Kasumi-1 (cell line): ENCODE measurements around the gene ZNF764.

Experiments used
- DNase-seq, 2 experiments: peaks; one replicate each; lab custom pipeline; 2025; lab: John Stamatoyannopoulos, UW

The ZNF764 gene

DNA sequence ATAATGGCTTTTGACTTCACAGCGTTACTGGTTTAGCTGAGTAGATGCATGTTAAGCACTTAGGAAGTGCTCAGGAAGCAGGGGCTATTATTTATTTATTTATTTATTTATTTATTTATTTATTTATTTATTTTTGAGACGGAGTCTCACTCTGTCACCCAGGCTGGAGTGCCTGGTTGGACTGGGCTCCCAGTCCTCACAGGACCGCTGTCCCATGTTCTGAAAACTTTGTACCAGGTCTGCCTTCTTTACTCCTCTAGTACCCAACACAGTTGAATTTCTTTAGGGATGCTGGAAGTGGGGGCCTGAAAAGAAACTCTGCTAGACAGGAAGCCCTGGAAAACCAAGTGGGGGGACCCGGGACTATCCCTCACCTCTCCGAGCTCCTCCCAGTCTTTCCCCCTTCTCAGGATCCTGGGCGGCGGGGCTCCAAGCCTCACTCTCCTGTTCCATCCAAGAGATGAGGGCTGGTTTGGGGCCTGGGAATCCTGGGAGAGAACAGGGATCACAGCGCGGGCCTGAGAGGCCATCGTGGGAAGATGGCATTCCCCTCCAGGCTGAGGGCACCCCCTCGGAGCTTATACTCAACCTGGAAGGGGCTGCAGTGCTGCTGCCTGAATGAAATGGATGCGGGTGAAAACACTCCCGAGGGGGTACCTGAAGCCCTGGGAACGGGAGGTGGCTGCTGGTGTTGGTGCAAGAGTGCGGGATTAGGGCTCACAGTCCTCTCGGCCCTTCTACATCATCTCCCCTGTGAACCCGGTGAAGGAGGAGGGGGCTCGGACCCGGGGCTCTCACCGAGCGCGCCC, 12.7 kb upstream of the ZNF764 start:
- no peak for DNase-seq

DNA sequence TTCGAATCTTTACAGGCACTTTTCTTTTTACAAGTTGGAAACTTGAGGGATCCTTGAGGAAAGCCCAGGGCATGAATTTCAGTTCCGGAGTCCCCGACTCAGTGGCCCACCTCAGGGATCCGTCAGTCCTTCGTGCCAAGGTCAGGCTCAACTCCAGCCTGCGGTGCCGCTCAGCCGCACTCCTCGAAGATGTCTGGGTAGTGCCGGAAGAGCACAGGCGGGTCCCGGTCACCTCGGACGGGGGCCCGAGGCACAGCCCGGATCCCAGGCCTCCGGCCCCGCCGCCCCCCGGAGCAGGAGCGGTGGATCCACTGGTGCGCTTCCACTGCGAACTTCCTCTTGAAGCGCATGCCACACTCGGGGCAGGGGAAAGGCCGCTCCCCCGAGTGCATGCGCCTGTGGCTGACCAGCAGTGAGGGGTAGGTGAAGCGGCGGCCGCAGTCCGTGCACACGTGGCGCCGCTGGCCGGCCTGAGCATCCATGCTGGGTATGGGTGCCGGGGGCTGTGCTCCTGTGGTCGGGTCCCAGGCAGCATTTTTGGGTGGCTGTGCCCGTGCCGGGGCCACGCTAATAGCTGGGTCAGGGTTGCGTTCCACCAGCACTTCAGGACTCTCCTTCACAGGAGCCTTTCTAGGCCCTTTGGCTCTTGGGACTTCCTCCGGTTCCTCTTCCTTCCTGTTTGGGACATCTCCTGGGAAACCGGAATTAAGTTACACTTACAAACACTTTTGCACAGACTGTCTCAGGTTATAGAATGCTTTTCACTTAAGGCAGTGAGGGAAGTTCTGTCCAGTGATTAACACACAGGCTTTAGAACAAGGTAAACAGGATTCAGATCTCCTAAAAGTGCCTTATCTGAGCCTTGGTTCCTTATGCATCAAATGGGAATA, 11.8 kb upstream of the ZNF764 start:
- DNase-seq, result no peak

DNA sequence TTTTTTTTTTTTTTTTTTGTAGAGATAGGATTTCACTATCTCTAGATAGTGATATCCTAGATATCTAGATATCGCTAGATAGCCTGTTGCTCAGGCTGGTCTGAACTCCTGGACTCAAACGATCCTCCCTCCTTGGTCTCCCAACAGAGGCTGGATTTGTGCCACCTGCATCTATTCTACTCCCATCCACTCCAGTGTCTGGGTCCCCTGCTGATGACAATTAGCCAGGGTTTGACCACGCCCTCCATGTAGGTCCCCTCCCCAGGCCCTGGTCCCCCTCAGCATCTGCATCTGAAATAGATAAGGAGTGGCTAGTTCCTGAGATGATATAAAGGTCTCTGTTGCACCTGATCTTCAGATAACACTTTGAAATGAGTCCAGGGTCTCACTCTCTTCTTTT, 11.1 kb upstream of the ZNF764 start:
- DNase-seq, result no peak

DNA sequence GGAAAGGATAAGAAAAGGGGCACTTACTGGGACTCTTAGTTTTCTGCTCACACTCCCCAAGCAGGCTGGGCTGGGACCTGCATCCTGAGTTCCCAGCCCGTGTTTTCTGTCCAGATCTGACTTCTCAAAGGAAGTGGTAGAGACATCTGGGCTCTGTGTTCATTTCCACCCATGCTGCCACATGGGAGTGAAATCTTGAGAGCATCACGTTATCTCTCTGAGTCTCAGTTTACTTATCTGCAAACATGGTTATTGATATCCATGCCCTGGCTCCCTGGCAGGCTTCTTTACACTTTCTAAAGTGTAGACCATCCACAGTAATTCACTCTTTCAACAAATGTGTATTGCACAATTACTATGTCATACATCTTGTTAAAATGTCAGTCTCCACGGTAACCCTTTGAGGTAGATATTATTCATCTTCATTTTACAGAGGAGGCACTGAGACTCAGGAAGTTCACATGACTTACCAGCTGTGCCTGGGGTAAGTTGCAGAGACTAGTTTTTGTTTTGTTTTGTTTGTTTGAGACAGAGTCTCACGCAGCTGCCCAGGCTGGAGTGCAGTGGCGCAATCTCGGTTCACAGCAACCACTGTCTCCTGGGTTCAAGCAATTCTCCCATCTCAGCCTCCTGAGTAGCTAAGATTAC, 9.9 kb upstream of the ZNF764 start:
- peak in 1 of 2 experiments; percentile 15 for DNase-seq

DNA sequence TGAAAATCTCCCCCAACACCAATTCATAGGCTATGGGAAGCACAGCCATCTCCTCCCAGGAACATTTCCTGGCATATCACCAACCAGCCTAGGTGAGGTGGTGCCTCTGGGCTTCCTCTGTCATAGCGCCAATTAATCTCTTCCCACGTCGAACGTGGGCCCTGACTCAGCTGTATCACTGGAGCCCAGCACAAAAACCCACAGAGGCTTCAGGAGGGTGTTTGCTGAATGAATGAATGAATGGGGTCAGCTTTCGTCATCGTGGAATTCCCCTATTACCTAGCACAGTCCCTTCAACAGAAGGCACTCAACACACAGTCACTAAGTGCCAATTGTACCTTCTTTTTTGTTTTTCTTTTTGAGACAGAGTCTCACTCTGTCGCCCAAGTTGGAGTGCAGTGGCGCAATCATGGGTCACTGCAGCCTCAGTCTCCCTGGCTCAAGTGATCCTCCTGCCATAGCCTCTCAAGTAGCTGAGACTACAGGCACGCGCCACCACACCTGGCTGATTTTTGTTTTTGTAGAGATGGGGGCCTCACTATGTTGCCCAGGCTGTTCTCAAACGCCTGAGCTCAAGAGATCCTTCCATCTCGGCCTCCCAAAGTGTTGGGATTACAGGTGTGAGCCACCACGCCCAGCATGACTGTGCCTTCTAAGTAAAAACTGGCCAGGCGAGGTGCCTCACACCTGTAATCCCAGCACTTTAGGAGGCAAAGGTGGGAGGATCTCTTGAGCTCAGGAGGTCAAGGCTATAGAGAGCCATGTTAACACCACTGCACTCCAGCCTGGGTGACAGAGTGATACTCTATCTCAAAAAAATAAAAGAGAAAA, 9.2 kb upstream of the ZNF764 start:
- DNase-seq, result no peak

DNA sequence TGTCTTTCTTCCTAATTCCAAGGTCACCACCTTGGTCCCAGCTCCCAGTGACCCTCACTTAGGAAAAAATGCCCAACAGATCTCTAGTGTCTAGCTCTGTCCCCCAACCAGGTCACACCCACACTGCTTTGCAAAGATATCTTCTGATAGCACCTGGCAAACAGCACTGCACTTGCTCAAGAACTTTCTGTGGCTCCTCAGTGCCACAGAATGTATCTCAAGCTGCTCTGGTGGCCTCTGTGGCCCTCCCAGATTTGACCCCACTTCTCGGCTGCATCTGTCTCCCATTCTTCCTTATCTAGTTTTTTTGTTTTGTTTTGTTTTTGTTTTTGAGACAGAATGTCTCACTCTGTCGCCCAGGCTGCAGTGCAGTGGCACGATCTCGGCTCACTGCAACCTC, 8.4 kb upstream of the ZNF764 start:
- DNase-seq, result no peak

DNA sequence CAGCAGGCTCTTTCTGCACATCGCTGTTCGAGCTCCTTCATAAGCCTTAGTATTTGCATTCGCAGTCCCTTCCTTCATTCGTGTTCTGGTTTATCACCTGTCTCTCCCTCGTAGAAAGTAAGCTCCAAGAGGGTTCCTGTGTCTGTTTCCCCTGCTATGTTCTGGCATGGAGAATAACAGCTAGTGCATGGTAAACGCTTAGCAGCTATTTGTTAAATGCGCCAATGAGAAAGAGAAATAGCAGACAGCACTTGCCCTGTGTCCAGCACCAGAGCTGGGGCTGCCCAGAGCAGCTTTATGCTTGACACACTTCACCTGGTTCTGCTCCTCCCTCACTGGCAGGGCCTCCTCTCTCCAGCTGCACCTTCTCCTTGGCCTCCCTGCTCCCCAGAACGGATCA, 7.8 kb upstream of the ZNF764 start:
- DNase-seq, result no peak

DNA sequence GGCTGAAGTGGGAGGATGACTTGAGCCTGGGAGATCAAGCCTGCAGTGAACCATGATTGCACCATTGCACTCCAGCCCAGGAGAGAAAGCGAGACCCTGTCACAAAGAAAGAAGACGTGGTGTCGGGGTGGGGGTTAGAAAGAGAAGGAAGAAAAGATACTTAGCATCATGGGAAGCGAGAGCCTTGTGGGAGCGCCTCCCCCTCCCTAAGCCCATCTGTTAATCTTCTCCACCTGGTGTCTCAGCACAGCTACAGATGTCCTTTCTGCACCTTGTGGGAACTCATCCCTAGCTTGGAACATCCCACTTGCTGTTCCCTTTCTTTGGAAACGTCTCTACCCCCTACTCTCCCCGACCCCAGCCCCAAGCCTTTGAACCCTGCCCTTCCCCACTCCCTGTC, 7.4 kb upstream of the ZNF764 start:
- no peak for DNase-seq

DNA sequence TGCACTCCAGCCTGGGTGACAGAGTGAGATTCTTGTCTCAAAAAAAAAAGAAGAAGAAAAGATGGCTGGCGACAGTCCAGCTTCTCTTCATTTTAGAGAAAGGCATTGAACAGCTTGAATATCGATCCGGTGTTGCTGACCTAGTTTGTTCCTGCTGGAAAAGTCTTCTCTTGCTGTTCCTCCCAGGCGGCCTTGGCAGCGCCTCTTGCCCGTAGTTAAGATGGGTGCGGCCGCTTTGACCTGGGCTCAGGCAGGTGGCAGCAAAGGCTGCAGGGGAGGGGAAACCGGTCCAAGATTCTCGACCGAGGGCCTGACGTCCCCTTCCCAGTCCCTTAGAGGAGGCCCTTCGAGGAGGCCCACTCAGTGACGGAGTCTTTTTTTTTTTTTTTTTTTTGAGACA, 3.8 kb upstream of the ZNF764 start:
- no peak for DNase-seq

DNA sequence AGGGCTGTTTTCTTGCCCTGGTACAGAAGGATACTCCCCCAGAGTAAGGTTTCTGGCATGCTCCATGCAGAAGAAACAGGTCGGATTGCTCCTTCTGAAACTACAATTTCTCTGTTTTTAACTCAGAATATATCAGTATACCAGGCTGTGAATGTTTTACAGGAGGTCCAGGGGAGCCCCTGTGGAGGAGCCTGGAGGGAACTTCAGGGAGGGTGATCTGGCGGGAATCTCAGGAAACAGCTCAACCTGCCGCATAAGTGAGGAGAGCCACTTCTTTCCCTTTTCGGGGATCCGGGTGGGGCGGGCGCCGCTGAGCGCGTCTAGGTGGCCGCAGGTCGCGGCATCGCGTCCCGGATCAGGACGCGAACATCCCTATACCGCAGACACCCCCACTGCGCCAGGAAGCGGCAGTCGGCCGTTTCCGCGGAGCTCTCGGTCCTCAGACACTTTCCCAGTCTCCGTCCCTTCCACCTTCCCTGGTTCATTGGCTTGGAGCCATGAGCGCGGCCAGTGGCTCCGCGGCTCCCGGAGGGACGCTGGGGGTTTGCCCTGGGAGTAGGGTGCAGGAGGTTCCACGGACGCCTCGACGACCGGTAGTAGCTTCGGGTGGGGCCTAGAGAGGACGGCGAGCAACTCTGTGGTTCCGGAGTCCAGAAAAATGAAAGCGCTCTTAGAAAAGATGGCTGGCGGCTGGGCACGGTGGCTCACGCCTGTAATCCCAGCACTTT, 3.1 kb upstream of the ZNF764 start:
- DNase-seq, result no peak

DNA sequence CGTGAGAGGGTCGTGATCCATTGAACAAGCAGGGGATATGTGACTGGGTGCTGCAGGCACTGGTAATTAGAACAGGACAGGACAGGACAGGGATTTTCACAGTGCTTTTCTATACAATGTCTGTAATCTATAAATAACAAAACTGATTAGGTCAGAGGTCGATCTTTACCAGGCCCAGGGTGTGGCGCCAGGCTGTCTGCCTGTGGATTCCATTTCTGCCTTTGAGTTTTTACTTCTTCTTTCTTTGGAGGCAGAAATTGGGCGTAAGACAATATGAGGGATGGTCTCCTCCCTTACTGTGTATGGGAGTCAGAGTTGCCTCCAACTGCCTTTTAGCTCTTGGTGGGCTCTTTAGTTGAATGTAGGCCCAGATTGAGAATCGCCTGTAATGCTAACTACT, 1.5 kb upstream of the ZNF764 start:
- DNase-seq, result no peak

DNA sequence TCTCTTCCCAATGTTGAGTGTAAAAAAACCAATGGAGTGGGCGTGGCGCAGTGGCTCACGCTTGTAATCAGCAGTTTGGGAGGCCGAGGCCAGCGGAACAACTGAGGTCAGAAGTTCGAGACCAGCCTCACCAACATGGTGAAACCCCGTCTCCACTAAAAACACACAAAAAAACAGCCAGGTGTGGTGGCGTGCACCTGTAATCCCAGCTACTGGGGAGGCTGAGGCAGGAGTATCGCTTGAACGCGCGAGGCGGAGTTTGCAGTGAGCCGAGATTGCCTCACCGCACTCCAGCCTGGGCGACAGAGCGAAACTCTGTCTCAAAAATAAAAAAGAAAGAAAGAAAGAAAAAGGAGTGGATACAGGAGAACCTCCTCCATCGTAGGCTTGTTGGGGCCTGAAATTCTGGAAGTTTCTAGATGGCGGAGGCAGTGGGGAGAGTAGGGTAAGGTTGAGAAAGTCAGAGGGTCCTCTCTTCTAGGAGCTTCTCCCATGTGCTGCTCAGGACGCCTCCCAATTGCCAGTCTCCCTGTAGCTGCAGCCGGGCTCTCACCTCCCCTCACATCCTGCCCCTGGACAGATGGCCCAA, 709 bp upstream of the ZNF764 start:
- no peak for DNase-seq

DNA sequence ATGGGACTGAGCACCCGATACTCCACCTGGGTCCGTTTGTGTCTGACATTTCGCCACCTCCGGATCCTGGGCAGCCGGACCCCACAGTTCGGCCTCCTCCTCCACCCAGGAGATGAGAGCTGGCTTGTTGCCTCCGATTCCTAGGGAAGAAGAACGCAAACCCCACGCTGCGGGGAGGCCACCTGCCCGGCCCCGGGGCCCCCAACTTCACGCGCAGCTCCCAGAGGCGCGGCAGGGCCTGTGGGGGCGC, 542 bp downstream of the ZNF764 start:
- DNase-seq, result no peak

DNA sequence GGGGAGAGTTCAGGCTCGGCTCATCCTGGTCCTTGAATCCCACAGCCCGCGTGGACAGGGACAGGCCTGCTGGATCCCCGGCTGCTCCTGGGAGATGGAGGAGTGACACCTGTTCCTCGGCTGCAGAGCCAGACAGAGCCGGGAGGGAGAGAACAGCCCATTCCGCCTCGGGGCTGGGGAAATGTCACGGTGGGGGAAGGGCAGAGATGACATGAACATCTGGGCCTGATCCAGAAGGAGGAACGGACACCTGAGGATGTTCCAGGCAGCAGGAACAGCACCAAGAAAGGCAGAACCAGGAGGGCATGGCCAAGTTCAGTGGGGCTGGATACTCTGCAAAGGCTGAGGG, 2.1 kb downstream of the ZNF764 start:
- no peak for DNase-seq

DNA sequence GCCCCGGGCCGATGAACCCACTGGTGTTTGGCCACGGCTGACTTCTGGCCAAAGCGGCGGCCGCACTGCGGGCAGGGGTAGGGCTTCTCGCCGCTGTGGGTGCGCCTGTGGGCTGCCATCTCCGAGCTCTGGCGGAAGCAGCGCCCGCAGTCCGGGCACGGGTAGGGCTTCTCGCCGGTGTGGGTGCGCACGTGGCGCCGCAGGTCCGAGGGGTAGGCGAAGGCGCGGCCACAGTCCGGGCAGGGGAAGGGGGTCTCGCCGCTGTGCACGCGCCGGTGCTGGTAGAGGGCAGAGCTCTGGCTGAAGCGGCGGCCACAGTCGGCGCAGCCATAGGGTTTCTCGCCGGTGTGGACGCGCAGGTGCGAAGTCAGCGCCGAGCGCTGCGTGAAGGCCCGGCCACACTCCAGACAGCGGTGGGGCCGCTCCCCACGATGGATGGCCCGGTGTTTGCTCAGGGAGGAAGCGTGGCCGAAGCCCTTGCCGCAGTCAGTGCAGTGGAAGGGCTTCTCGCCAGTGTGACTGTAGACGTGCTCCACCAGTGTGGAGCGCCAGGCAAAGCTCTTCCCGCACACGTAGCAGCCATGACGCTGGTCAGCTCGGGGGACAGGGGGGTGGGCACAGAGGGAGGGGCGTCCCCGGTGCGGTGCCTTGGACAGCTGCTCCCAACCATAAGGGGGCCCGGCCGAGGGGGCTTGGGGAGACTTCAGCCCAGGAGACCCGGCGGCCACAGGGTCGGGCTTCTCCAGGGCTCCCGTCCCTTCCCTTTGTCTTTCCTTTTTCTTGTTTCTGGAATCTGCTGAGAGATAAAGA, 2.7 kb downstream of the ZNF764 start:
- DNase-seq, result no peak

DNA sequence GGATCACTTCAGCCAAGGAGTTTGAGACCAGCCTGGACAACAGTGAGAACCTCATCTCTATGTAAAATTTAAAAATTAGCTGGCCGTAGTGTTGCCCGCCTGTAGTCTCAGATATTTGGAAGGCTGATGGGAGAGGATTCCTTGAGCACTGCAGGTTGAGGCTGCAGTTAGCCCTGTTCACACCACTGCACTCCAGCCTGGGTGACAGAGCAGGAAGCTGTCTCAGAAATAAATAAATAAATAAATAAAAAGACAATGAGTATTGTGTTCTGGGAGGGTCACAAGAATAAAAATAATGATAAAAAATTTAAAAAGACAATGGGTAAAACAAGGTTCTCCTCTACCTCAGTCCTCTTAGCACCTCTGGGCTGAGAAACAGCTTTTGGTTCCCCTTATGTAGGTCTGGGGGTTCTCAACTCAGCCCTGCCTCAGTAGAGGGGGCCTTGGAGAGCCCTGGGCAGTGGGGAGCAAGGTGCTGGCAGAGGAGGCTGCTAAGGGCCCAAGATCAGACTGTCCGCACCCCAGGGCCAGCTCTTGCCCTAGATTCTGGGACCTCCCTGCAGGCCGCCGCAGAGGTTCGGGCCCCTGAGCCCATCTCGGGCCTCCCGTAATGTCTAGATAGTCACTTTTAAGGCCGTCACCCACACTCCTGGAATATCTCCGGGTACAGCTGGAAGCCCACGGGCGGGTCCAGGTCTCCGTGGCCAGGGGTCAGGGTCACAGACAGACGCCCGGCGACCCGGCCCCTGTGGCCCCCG, 3.4 kb downstream of the ZNF764 start:
- DNase-seq, result no peak

DNA sequence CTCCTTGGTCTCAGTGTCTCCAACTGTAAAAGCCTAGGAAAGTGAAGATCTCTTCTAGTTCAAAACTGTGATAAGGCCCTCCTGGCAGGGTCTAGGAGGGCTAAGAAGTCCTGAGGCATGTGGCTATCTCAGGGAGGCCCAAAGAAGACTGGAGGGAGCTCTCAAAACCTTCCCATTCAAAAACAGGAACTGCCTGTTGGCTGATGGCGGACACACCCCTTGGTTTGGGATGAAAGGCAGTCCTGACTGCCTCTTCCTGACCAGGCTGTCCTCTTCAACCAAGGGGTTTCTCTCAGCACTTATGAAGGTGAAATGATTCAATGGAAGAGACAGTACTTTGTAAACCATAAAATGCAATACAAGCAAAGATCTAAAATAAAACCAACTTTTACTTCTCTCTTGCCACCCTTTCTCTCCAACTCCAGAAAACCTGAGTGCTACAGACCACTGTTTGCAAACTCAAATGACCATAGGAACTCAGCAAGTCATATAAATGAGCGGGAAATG, 4.7 kb downstream of the ZNF764 start:
- peak in 1 of 2 experiments; percentile 14 for DNase-seq

DNA sequence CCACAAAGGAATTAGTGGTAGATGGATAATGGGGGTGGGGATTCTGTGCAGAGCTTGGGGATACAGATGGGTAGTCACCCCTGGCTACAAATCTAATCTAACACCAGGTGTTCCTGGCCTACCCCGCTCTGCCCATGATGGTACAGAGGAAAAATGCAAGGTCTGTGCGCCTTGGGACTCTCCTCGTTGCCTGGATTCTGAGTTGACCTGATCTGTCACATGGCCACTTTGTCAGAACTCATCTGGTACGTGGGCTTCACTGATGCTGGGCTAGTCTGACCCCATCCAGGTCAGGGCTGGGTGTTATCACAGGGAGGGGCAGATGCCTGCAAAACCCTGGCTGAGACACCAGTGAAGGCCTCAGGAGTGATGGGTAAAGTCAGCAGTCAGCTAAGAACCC, 5.2 kb downstream of the ZNF764 start:
- no peak for DNase-seq

DNA sequence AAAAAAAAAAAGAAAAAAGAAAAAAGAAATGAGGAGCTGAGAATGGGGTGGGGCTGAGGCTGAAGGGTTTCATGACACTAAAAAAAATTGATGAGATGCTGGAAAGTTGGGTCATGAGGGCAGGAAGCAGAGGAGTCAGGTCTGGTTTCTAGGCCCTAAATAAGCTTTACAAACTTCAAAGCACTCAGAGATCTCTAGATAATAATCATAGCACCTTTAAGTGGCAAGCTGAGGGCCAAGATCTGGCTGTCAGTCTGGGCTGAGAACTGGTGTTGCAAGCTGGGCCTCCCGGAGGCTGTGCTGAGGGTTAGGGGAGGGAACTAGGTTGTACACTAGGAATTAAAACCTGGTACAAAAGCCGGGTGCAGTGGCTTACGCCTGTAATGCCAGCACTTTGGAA, 6.4 kb downstream of the ZNF764 start:
- no peak for DNase-seq
